Endodermal cell (in vitro differentiated cells): ENCODE data around the gene APBA1. TPM values are rescaled to one million over a fixed set of nuclear protein-coding genes. Genes with fewer than 3 reads are reported as not detected.
A peak's percentile ranks its signal among the peaks of the same experiment; 100 is the strongest.

ENCODE experiments used
- DNase-seq: peaks from one replicate; pipeline ENCODE4 v3.0.0-alpha.2; 2017
- H3K27ac ChIP-seq: 2 replicates; pipeline ENCODE4 v1.5.1; 2013; ENCODE audit warnings: mild to moderate bottlenecking, low read depth, low read length, moderate library complexity
- H3K27me3 ChIP-seq: 2 replicates; pipeline ENCODE4 v1.6.1; 2013; ENCODE audit warnings: mild to moderate bottlenecking, low read length, moderate library complexity; ENCODE audit not compliant: insufficient read depth, control insufficient read depth, poor library complexity, severe bottlenecking
- H3K36me3 ChIP-seq: 2 replicates; pipeline ENCODE4 v1.7.0; 2013; ENCODE audit warnings: mild to moderate bottlenecking, low read length, moderate library complexity; ENCODE audit not compliant: control insufficient read depth, insufficient read depth
- H3K4me1 ChIP-seq: one replicate; pipeline ENCODE4 v1.7.0; 2013; ENCODE audit warnings: low read length; ENCODE audit not compliant: control insufficient read depth, insufficient read depth
- H3K4me3 ChIP-seq: 2 replicates; pipeline ENCODE4 v1.5.1; 2013; ENCODE audit warnings: mild to moderate bottlenecking, low read length, moderate library complexity
- H3K9ac ChIP-seq: 2 replicates; pipeline ENCODE4 v1.6.1; 2013; ENCODE audit warnings: mild to moderate bottlenecking, low read length, moderate library complexity; ENCODE audit not compliant: poor library complexity, severe bottlenecking; ENCODE audit errors: extremely low read depth
- H3K9me3 ChIP-seq: 2 replicates; pipeline ENCODE4 v1.6.1; 2013; ENCODE audit warnings: mild to moderate bottlenecking, low read length, moderate library complexity; ENCODE audit not compliant: control insufficient read depth
- H3K27ac Mint-ChIP-seq: 2 replicates; pipeline ENCODE4 v1.8.0; 2020; ENCODE audit warnings: mixed read lengths
- H3K27me3 Mint-ChIP-seq: 2 replicates; pipeline ENCODE4 v1.8.0; 2021; ENCODE audit warnings: mild to moderate bottlenecking, mixed read lengths; ENCODE audit not compliant: insufficient read depth
- H3K36me3 Mint-ChIP-seq: 2 replicates; pipeline ENCODE4 v1.8.0; 2020; ENCODE audit warnings: low read depth, mixed read lengths
- H3K4me1 Mint-ChIP-seq: 2 replicates; pipeline ENCODE4 v1.8.0; 2020; ENCODE audit warnings: mixed read lengths
- H3K4me3 Mint-ChIP-seq: 2 replicates; pipeline ENCODE4 v1.8.0; 2020; ENCODE audit warnings: mild to moderate bottlenecking, moderate library complexity, mixed read lengths
- H3K9me3 Mint-ChIP-seq: 2 replicates; pipeline ENCODE4 v1.8.0; 2020; ENCODE audit warnings: mild to moderate bottlenecking, mixed read lengths
- WGBS, 2 experiments: methylation state at CpG; one replicate each; pipeline versions ENCODE4 v1.1.5 to v1.1.7; 2013; ENCODE audit warnings: missing lambda C conversion rate in 2 of 2, mixed read lengths in 1 of 2; ENCODE audit not compliant: insufficient coverage in 1 of 2, insufficient read length in 1 of 2; 5-methylcytosine and 5-hydroxymethylcytosine counted together
- total RNA-seq, 2 donors: library from RNA; stranded (reverse); fragmentation: NEBNext Ultra II Directional in 1 of 2; extraction: Animal tissue kit (Norgen Biotek cat#: 25700) in 1 of 2; gene quantifications; 2 replicates in 1 of 2; 3 replicates in 1 of 2; pipeline ENCODE4 v1.2.1, GENCODE V29; 2021
- TF ChIP-seq, protein P1 (sequence below): fragments of 200-600 bp; sonication (generic); conservative IDR thresholded peaks from 2 replicates; pipeline ENCODE4 v1.5.0; 2021; ENCODE audit warnings: antibody characterized with exemption, mild to moderate bottlenecking

The APBA1 gene
- total RNA-seq, 2 donors from 2014 or later: 0.51 to 0.75 TPM

DNA sequence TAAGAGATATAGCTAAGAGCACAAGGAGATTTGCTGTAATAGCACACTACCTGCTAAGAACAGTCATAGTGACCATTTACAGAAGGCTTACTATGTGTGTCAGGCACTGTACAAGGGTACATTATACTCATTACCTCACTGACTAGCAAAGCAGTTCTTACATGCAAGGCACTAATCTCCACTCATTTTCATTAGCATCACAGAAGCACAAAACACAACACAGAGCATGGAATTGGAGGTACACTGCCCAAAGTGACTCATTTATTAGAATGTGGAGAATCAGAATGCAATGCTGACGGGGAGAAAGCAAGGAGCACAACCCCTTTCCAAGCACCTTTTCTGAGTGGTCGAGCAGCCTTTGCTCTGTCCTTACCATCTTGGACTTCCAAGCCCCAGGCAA lies 177.4 kb downstream of the APBA1 start:
- H3K4me3 Mint-ChIP-seq: no peak overlapping the region
- Histone ChIP-seq H3K4me3 (no peak overlapping the region), H3K9ac (no peak overlapping the region), H3K9me3 (no peaks in the 10 kb centered on the region), H3K27me3 (peaks cover 61% of the 10 kb centered on the region), H3K36me3 (no peaks in the 10 kb centered on the region), H3K4me1 (no peaks in the 10 kb centered on the region), H3K27ac (no peak overlapping the region)
- TF ChIP-seq, protein P1, sequence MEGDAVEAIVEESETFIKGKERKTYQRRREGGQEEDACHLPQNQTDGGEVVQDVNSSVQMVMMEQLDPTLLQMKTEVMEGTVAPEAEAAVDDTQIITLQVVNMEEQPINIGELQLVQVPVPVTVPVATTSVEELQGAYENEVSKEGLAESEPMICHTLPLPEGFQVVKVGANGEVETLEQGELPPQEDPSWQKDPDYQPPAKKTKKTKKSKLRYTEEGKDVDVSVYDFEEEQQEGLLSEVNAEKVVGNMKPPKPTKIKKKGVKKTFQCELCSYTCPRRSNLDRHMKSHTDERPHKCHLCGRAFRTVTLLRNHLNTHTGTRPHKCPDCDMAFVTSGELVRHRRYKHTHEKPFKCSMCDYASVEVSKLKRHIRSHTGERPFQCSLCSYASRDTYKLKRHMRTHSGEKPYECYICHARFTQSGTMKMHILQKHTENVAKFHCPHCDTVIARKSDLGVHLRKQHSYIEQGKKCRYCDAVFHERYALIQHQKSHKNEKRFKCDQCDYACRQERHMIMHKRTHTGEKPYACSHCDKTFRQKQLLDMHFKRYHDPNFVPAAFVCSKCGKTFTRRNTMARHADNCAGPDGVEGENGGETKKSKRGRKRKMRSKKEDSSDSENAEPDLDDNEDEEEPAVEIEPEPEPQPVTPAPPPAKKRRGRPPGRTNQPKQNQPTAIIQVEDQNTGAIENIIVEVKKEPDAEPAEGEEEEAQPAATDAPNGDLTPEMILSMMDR: no peak
- no peaks in the 10 kb centered on the region for H3K36me3 Mint-ChIP-seq
- DNase-seq: no peak
- H3K27me3 Mint-ChIP-seq: peaks cover 34% of the 10 kb centered on the region
- WGBS, 2 experiments: 43 to 92% methylated on average over 1 to 2 of the region's 2 CpGs
- peaks cover 11% of the 10 kb centered on the region for H3K4me1 Mint-ChIP-seq
- H3K27ac Mint-ChIP-seq: no peak overlapping the region
- H3K9me3 Mint-ChIP-seq: no peaks in the 10 kb centered on the region

DNA sequence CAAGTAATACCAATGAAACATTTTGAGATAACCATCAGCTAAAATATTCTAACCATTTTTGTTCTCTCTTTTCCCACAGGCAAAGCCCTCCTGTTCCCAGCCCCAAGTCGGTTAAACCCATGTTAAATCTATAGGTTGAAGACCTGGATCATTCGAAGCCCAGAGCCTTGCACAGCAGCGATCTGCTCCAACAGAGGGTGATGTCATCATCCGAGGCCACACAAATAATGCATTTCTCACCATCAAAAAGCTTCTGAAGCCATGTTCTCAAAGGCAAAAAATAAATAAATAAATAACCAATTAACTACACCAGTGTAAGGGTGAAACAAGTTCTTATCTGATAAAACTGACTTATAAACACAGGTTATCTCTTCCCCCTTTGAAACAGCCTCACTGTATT lies 178.0 kb downstream of the APBA1 start:
- Histone ChIP-seq H3K27me3 (peaks cover 59% of the 10 kb centered on the region), H3K9me3 (no peaks in the 10 kb centered on the region), H3K4me3 (no peak overlapping the region), H3K27ac (no peak overlapping the region), H3K36me3 (no peaks in the 10 kb centered on the region), H3K4me1 (no peaks in the 10 kb centered on the region), H3K9ac (no peak overlapping the region)
- H3K4me1 Mint-ChIP-seq: peaks cover 6% of the 10 kb centered on the region
- no peak overlapping the region for H3K4me3 Mint-ChIP-seq
- no peaks in the 10 kb centered on the region for H3K9me3 Mint-ChIP-seq
- H3K36me3 Mint-ChIP-seq: no peaks in the 10 kb centered on the region
- 89 to 90% methylated on average over 3 to 4 of the region's 4 CpGs for WGBS, 2 experiments
- H3K27me3 Mint-ChIP-seq: peaks cover 34% of the 10 kb centered on the region
- TF ChIP-seq, protein P1: no peak
- no peak for DNase-seq
- H3K27ac Mint-ChIP-seq: no peak overlapping the region

DNA sequence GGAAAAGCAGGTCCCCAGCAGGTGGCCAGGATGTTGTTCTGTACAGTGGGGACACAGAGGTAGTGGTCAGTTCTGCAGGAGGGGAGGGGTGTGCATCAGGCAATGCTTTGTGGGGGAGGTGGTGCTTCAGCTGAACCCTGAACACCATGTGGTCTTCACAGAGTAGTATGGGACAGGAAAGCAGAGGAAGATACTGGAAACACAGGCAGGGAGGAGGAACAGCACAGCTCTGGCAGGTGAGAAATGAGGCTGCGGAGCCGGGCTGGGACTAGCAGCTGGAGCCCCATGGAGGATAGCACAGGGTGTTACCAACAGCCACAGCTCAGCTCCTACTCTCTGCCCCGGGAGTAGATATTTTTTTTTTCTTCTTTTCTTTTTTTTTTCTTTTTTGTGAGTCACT lies 185.7 kb downstream of the APBA1 start:
- Histone ChIP-seq H3K4me3 (no peak overlapping the region), H3K4me1 (no peaks in the 10 kb centered on the region), H3K36me3 (no peaks in the 10 kb centered on the region), H3K9me3 (no peaks in the 10 kb centered on the region), H3K27me3 (no peaks in the 10 kb centered on the region), H3K9ac (no peak overlapping the region), H3K27ac (no peak overlapping the region)
- Mint-ChIP-seq H3K36me3 (no peaks in the 10 kb centered on the region), H3K27me3 (no peaks in the 10 kb centered on the region), H3K4me1 (peaks cover 6% of the 10 kb centered on the region), H3K9me3 (peaks cover 2% of the 10 kb centered on the region), H3K4me3 (no peak overlapping the region), H3K27ac (no peak overlapping the region)
- TF ChIP-seq, protein P1: no peak
- WGBS, 2 experiments: 85 to 90% methylated on average over 2 to 3 of the region's 3 CpGs
- DNase-seq: peak; percentile 52
